Activated T-helper 9 cell treated with anti-CD3 and anti-CD28 coated beads, Interleukin-2, amount 50 U/mL, for 16 hours (primary cell): Measurements from ENCODE around the gene TBC1D22A.
"Not testable (repeated sequence)": the region's sequence is repeated elsewhere in the genome, so short reads cannot be mapped to it uniquely, and the experiment has no call there.

Experiments used
- DNase-seq: peaks from one replicate; pipeline ENCODE4 v3.0.0-alpha.2; 2020; ENCODE audit warnings: low read depth

Gene TBC1D22A

DNA sequence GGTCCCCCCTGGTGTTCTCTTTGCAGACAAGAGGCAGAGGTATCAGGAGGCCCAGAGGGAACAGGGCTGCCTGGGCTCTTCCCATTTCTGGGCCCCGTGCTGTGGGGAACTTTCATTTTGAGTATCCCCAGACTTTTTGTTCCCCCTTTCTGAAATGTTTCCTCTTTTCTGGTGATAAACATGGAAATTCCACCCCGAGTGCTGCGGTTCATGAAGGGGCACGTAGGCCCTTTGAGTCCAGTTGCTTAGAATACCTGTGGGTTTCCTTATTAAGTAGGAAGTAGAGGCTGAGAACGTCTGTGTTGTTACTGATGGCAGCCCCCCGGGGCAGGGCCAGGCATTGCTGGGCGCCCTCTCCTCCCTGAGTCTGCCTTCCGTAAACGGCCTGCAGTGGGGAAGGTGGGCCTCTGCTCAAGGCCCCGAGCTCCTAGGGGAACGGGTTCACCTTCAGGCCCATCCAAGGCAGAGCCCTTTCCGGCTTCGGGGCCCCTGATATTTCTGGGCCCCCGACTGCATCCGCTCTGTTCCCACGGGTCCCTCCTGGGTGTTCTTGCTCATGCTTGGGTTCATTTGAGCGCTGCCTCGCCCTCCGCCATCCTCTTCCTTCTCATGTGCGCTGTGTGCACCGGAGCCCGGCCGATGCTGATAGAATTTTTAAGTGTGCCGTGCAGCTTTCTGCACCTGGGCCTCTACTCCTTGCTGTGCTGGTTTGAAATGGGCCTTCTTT is 12.0 kb downstream of the TBC1D22A start:
- no peak for DNase-seq

DNA sequence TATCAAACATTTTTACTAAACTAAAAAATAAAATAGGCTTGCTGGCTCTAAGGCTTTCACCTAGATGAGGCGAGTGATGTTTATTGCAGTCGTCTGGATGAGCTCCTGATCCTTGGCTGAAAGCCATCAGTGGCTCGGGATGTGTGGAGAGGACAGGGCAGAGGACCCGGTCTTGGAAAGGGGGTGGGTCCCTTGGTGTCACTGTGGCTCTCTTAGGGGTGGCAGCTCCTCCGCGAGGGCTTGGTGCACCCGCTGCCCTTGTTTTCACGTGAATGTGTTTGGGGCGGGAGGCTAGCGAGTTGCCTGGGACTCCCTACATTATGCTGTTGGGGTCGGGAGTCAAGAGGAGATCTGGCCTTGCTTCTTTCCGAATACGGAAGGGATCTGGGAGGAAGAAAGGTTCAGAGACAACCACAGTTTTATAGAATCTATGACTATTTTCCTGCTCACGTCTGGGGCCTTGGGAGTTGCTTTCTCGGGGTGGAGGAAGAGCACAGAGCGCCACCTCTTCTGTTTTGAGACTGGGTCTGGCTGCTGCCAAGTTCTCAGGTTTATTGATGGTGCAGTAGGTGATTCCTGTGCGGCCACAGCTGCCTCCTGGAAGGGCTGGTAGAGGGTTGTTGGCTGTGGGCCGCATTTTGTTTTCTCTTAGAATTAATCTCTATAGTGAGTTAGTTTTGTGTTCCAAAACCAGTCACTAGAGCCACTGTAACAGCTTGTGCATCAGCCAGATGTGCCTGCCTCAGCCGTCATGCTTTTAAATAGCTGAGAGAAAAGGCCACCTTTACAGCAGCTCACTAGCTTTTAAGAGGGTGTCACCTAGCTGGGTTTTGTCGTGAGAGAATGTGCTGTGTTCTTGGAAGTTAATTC is 12.8 kb downstream of the TBC1D22A start:
- DNase-seq = no peak

DNA sequence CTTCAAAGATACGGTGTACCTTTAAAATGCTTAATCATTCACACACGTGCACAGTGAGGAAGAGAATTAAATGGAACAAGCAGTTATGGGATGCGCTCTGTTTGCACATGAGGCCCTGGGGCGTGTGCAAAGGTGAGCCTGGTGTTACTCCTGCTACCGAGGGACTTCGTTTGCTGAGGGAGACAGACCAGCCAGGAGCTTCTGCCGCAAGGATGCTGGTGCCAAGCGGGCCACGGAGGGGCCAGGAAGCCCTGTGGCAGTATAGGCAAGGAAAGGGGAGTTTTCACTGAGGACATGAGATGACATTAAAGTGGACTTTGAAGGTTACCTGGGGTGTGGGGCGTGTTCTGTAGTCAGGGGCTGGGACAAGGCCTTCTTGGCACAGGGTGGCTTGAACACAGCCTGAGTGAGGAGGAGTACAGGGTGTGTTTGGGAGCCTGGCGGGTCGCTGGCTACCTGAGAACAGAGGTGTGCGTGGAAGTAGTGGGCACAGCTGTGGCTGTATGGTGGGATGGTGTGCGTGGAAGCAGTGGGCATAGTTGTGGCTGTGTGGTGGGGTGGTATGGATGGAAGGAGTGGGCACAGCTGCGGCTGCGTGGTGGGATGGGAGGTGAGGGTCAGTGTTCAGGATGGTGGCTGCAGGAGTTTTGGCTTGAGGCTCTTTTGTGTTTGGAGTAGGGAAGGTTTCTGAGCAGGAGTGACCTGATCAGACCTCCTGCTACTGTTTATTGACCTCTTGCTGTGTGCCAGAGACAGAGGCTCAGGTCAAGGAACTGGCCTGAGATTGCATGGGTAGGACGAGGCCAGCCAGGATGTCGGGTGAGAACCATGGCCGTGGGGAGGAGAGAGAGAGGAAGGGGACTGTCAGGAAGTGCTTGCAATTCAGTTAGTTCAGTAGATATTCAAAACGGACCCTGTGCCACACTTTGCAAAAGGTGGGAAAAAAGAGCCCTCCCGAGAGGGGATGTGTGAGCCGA is 13.7 kb downstream of the TBC1D22A start:
- DNase-seq = no peak

DNA sequence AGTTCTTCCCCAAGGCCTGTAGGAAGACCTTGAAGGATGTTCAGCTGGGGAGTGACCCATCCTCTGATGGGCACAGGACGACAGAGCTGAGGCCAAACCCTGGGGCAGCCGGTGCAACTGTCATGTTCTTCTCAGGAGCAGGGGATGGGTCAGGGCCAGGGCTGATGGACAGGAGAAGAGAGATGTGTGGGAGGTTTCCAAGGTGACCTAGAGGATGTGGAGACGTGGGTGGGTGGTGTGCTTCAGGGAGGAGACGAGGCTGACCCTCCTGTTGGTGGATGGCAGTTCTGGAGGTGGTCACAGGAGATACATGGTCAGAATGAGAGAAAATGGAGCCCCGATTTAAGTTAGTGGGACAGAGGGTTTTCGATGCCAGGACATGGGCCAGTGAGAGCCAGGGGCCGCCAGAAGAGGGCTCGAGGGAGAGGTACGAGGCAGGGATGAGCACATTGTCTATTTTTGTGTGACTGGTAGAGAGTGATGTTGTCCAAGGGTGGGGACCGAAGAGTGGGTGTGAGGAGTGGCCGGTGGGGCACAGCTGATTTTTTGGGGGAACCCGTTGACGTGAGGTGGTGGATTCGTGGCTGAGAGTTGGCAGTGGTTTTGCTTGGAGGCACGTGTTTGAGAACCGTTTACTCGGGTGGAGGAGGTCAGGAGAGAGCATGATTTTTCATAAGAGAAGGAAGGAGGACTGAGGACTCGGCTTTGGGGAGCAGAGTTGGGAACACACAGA is 14.6 kb downstream of the TBC1D22A start:
- no peak for DNase-seq

DNA sequence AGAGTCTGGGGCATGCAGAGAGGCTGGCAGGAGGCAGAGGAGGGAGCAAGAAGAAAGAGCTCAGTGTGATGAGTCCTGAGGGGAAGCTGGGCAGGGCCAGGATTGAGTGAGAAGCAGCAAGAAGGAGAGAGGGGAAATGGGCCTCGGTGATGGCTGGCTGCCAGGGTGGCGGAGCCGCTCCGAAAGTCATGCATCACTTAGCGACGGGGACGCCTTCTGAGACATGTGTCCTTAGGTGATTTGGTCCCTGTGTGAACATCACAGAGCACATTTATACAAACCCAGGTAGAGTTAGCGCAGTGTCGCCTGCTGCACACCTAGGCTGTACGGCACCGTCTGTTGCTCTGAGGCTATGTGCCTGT is 15.1 kb downstream of the TBC1D22A start:
- no peak for DNase-seq

DNA sequence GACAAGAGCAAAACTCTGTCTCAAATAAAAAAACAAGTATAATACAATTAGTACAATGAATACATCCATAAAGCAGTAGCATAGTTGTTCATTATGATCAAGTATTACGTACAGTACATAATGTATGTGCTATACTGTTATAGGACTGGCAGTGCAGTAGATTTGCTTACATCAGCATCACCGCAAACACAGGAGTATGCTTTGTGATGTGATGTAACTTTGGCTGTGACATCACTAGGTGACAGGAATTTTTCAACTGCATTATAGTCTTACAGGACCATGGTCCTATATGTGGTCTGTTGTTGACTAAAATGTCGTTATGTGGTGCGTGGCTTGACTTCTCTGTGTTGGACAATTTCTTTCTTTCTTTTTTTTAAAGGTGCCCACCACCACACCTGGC is 16.6 kb downstream of the TBC1D22A start:
- no peak for DNase-seq

DNA sequence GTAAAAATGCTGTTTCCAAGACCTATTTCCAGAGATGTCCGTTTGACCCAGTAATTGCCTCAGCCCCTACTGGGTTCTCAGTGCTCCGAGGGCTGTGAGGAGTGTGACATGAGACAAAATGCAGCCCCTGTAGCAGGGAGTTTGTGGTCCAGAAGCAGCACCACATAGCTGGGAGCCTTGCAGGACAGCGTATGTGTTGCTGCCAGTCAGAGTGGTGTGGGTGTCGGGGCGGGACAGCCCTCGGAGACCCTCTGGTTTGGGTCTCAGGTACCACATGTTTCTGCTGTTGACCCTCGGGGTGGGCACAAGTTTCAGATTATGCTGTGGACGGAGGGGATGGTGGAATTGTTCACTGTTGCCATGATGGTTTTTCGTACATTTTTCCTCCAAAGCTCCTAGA is 17.2 kb downstream of the TBC1D22A start:
- DNase-seq = no peak

DNA sequence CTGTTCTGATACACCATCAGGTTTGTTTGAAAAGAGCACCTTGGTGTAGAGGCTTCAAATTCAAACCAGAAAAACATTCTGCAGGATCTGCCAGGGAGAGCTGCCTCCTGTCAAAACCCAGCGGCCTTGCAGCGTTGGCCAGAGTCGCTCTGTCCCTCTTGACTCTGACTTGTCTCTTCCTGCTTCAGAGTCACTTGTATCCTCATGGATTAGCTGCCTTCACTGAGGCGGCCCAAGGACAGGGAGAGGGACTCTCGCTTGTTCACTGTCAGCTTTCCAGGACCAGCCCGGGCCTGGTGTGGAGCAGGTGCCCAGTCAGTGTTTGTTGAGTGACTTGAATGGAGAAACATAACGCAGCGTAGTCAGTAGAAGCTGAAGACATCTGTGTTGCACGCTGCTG is 18.0 kb downstream of the TBC1D22A start:
- no peak for DNase-seq

DNA sequence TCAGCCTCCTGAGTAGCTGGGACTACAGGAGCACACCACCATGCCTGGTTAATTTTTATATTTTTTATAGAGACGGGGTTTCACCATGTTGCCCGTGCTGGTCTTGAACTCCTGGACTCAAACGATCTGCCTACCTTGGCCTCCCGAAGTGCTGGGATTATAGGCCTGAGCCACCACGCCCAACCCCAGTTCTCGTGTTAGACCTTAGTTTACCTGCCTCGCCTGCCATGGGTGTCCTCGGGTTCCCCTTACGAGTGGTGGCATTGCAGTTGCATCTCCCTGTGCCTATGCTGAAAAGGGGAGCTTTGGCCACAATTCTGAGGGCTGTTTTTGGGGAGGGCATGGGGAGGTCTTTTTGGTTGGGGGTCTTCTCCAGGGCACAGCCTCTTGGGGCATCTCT is 18.8 kb downstream of the TBC1D22A start:
- no peak for DNase-seq

DNA sequence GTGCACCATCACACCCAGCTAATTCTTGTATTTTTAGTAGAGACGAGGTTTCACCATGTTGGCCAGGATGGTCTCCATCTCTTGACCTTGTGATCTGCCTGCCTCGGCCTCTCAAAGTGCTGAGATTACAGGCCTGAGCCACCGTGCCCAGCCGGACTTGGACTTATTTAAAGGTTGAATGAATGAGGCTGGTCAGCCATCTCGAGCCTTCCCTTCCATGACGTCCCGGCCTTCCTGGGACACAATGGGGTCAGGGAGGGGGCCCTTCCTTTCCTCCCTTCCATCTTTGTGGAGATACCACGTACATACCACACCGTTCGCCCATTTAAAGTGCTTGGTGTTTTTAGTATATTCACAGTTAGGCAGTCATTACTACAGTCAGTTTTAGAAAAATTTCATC is 19.8 kb downstream of the TBC1D22A start:
- DNase-seq = not testable (repeated sequence)

DNA sequence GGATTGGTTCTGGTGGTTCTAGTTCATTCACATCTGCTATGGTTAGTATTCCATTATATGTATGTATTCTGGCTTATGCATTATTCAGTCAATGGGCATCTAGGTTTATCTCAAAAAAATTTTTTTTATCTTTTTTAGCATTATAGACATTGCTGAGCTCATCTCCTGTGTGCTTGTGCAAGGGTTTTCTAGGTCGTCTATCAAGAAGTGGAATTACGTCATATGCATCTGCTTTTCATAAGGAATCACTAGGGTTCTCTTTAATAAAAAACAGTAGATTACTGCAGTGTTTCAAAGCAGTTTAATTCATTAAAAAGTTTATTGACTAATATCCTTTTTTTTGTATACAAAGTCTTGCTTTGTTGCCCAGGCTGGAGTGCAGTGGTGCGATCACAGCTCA is 21.3 kb downstream of the TBC1D22A start:
- DNase-seq = no peak

DNA sequence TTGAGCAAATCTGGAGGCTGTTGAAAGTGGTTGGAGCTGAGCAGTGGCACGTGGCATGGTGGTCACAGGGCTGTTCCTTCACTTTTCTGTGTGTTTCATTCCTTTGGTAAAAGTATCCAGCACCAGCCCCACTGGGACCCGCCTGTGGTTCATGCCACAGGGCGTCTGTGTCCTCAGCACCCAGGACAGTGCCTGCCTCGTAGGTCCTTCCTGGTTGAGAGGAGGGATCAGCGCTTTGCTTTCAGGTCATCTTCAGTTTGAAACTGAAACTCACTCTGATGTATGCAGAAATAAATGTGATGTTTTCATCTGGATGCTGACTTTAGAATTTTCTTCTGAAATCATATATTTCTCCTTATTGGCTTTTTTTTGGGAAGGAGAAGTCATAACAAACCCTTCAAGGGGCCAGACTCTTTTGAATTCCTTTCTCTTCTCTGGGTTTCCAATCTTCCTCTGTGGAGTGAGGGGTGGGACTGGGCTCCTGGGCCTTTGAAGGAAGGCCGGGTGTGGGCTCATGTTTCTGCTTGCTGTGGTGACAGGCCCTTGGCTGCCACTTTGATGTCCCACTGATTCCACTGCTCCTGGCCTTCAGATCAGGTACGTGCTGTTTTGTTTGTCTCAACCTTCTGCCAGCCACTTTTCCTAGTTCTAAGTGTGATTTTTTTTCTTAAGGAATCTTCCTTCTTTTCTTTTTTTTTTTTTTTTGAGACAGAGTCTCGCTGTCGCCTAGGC is 26.2 kb downstream of the TBC1D22A start:
- no peak for DNase-seq

DNA sequence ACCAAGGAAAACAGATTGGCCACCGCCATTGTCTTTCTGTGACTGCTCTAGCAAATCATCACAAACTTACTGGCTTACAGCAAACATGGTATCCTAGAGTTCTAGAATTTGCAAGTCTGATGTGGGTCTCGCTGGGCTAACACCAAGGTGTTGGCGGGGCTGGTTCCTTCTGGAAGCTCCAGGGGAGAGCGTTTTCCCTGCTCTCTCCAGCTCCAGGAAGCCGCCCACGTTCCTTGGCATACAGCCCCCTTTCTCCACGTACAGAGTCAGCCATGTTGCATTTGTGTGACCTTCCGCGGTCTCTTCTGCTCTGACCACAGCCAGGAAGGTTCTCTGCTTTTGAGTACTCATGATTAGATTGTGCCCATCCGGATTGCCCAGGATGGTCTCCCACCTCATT is 27.5 kb downstream of the TBC1D22A start:
- DNase-seq = no peak

DNA sequence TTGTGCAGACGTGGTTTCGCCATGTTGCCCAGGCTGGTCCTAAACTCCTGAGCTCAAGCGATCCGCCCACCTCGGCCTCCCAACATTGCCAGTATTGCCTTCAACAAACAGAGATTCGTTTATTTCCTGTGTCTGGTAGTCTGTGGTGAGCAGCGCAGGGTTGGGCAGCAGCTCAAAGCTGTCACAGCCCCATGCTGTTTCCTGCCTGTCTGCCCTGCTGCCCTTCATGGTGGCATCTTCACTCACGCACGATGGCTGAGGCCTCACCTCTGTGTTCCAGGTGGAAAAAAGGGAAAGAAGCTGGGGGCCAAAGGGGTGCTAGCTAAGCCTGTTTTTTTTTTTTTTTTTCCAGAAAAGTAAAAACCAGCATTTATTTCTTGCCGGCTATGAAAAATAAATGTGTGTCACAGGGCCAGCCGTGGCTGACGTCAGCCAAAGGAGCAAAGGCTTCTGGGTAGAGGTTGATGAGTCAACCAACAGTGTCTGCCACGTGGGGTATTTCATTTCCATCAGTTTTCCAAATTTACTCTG is 28.8 kb downstream of the TBC1D22A start:
- DNase-seq = peak; percentile 62

DNA sequence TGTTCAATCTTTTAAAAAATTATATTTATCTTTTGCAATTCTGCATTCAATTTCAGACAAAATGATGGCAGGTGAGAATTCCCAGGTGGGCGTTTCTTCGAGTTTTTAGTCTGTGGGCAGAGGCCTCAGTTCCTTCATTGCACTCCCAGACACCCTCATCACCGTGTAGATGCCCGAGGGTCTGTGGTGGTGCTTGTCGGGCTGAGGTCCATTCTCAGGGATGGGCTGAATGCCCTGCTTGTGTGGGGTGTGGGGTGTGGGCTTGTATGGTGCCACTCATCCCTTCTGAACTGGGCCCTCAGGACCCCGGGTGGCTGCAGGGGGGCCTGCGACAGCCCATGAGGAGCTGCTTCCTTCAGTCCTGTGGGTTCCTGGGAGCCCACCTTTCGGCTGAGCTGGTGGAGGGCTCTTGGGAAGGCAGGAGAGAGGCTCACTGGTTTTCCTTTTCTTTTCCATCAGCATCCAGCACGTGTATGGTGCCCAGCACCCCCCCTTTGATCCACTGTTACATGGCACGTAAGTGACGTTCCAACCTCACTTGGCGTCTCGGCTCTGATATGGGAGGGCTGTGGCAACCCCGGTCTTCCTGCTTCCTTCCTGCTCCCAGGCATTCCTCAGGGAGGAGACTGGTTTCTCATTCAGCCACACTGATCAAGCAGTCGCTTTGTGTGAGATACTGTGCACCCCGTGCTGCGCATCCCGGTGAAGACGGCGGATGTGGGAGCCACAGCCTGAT is 29.8 kb downstream of the TBC1D22A start:
- no peak for DNase-seq

DNA sequence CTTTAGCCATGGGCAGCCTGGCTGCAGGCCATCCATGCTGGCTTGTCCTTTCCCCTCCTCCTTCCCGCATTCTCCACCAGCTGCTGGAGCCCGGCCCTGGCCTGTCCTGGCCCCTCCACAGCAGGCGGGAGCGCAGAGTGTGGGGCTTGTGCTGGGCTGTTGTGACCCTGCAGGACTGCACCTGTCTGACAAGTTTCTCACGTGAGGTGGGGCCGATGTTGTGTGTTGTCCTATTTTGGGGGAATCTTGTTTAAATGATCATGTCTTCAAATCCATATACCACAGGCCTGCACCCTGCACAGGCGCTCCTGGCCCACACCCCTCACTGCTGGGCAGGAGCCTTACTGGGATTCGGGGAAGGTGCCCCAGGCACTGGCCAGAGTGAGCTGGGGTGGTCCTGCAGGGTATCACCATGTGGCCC is 30.4 kb downstream of the TBC1D22A start:
- no peak for DNase-seq

DNA sequence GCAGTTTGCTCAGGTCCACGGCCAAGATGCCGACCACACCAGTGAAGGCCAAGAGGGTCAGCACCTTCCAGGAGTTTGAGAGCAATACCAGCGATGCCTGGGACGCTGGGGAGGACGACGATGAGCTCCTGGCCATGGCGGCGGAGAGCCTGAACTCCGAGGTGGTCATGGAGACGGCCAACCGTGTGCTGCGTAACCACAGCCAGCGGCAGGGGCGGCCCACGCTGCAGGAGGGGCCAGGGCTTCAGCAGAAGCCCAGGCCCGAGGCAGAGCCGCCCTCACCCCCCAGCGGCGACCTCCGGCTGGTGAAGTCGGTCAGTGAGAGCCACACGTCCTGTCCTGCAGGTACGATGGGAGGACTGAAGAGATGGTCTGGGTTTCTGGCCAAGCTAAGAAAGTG is 31.0 kb downstream of the TBC1D22A start:
- DNase-seq = no peak

DNA sequence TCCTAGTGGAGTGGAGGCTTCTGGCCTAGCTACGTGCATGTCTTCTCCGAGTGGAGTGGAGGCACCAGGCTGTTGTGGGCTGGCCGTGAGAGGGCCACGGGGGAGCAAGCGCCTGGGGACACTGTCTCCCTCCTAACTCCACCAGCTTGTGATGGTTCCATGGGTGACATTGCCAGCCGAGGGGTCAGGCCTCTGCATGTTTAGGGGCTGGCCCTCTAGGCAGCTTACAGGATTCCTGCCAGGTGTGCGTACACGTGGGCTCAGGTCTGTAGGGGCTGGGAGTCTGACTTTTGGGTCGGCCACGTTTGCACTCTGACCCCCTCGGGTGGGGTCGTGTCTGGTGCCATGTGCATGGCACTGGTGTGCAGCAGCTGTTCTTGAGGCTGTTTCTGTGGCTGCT is 31.6 kb downstream of the TBC1D22A start:
- DNase-seq = no peak

DNA sequence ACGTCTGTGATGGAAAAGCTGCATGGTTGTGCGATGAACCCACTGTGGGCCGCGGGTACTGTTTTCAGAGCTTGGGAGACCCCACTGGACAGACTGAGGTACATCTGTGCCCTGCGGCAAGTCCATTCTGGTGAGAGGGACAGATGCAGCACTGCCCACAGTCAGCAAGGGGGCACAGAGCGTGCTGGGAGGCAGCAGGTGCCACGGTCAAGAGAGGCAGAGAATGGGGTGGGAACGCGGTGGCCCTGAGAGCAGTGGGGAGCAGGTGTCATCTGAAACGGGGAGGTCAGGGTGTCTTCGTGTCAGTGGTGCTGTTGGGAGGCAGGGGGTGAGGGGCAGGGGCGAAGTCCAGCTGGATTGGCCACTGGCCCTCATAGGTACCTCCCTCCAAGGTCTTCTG is 32.0 kb downstream of the TBC1D22A start:
- DNase-seq = no peak

DNA sequence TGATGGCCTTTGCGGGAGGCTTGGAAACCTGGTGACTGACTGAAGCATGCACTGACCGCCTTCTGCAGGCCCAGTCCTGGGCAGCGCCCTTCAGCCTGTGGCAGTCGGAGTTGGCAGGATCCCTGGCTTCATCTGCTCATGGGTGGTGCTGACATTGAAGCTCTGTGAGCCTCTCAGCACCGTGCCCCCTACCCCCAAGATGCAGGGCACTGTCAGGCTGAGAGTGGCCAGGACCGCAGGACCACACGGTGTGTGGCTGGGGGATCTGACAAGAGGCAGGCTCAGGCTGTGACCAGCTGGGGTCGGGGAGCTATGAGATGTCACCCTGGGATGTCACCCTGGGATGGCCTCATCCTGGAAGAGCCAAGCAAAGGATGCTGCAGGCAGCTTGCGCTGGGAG is 32.7 kb downstream of the TBC1D22A start:
- DNase-seq = no peak
